T-helper 17 cell (primary cell): ENCODE results near the gene GALNT4. TPM values are rescaled to one million over a fixed set of nuclear protein-coding genes. Genes with fewer than 3 reads are reported as not detected.
A peak's percentile ranks its signal among the peaks of the same experiment; 100 is the strongest.

Experiments used
- ATAC-seq: fragments of 150-1000 bp; cut with Tn5 transposase; 2 replicates; pipeline ENCODE4 v1.10.0; 2021; ENCODE audit warnings: mild to moderate bottlenecking, moderate library complexity
- DNase-seq, 3 donors: peaks; one replicate each; pipeline versions ENCODE4 v3.0.0 to v3.0.0-alpha.2; 2020 to 2021
- H3K9me3 ChIP-seq: one replicate; pipeline ENCODE4 v1.7.0; 2013; ENCODE audit warnings: low read length, mild to moderate bottlenecking; ENCODE audit not compliant: control insufficient read depth, poor library complexity, severe bottlenecking
- H3K27ac Mint-ChIP-seq: one replicate; pipeline ENCODE4 v1.8.0; 2022; ENCODE audit warnings: mild to moderate bottlenecking, moderate library complexity, mixed read lengths
- H3K27me3 Mint-ChIP-seq: one replicate; pipeline ENCODE4 v1.8.0; 2022; ENCODE audit warnings: mixed read lengths
- H3K36me3 Mint-ChIP-seq: one replicate; pipeline ENCODE4 v1.8.0; 2022; ENCODE audit warnings: low read depth, mixed read lengths
- H3K4me1 Mint-ChIP-seq: one replicate; pipeline ENCODE4 v1.8.0; 2022; ENCODE audit warnings: mild to moderate bottlenecking, mixed read lengths
- H3K4me3 Mint-ChIP-seq: one replicate; pipeline ENCODE4 v1.8.0; 2022; ENCODE audit warnings: mild to moderate bottlenecking, moderate library complexity, mixed read lengths
- total RNA-seq, 4 donors: library from RNA in 2 of 4; stranded (reverse) in 2 of 4; gene quantifications; one replicate each; pipeline ENCODE4 v1.2.3 and lab custom pipeline; 2022 to 2026

Gene GALNT4
- total RNA-seq, 2 donors from 2014 or later: 9.0 to 13.2 TPM

DNA sequence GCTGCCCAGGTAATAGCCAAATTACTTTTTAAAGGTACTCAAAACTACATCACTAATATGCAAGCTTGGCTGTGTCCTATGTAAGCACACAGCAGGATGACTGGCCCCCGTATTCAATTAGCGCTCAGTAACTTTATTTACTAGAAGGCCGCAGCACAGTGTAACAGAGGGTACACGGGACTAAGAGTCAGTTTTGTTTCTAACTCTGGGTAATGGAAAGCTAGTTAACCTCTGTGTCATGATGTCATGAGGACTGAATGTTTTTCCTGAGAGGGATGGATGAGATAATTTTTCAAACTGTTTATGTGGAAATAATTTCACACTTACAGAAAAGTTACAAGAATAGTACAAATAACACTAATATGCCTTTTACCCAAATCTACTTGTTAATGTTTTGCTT lies 27.1 kb downstream of the GALNT4 start:
- no peak for DNase-seq

DNA sequence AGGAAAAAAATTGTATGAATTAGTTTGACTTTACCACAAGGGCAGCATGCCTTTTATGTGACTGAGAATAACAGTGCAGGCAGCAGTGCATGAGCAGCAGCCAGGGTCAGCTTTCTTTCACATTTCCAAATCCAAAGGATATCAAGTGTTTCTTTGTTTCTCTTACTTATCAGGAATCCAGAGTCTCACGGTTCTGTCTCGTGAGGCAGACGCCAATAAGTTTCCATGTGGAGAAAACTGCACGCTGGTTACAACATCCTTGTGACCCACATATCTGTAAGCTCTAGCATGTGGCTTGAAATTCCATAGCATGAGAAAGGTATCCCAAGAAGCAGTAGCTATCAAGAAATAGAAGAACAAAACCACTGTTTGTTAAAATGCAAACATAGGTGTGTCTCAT lies 27.6 kb downstream of the GALNT4 start:
- no peaks in the 10 kb centered on the region for H3K27me3 Mint-ChIP-seq
- peaks cover 11% of the 10 kb centered on the region for H3K36me3 Mint-ChIP-seq
- no peak overlapping the region for H3K27ac Mint-ChIP-seq
- no peak for DNase-seq
- ATAC-seq: no peak
- no peak overlapping the region for H3K4me3 Mint-ChIP-seq
- no peaks in the 10 kb centered on the region for H3K9me3 ChIP-seq
- peaks cover 28% of the 10 kb centered on the region for H3K4me1 Mint-ChIP-seq

More for the DNA sequence above, 27.1 kb downstream of the GALNT4 start:
- Mint-ChIP-seq H3K27ac (no peak overlapping the region), H3K36me3 (peaks cover 11% of the 10 kb centered on the region), H3K4me1 (peaks cover 33% of the 10 kb centered on the region), H3K27me3 (no peaks in the 10 kb centered on the region), H3K4me3 (no peak overlapping the region)
- no peaks in the 10 kb centered on the region for H3K9me3 ChIP-seq
- no peak for ATAC-seq

DNA sequence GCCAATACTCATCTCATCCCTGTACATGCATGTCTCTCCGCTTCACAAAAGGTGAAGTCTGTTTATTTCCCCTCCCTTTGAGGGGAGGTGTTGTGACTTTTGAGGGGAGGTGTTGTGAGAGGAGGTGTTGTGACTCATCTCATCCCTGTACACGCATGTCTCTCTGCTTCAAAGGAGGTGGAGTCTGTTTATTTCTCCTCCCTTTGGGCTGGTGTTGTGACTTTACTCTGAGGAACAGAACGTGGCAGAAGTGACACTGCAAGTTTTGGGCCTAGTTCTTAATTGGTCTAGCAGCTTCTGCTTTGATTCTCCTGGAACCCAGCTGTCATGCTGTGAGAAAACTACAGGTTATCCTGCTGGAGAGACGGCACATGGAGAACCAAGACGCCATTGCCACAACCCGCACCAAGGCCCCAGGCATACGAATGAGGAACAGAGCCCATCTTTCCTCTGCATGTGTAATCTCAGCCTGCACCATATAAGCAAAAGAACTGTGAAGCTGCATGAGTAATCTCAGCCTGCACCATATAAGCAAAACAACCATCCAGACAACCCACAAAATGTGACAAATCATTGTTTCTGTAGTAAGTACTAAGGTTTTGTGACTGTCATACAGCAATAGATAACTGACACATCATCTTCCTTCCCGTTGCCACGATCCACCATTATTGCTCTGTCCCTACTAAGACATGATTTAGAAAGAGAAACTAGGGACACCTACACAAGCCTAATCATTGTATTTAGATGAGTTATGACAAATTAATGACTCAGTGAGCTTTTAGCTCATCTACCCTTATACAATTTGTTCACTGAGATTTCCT lies 30.0 kb downstream of the GALNT4 start:
- H3K4me1 Mint-ChIP-seq: peaks cover 24% of the 10 kb centered on the region
- peak overlapping the region; percentile 35 for H3K27ac Mint-ChIP-seq
- no peaks in the 10 kb centered on the region for H3K27me3 Mint-ChIP-seq
- DNase-seq: no peak
- H3K4me3 Mint-ChIP-seq: no peak overlapping the region
- H3K36me3 Mint-ChIP-seq: peaks cover 10% of the 10 kb centered on the region
- no peaks in the 10 kb centered on the region for H3K9me3 ChIP-seq
- peak; percentile 50 for ATAC-seq

DNA sequence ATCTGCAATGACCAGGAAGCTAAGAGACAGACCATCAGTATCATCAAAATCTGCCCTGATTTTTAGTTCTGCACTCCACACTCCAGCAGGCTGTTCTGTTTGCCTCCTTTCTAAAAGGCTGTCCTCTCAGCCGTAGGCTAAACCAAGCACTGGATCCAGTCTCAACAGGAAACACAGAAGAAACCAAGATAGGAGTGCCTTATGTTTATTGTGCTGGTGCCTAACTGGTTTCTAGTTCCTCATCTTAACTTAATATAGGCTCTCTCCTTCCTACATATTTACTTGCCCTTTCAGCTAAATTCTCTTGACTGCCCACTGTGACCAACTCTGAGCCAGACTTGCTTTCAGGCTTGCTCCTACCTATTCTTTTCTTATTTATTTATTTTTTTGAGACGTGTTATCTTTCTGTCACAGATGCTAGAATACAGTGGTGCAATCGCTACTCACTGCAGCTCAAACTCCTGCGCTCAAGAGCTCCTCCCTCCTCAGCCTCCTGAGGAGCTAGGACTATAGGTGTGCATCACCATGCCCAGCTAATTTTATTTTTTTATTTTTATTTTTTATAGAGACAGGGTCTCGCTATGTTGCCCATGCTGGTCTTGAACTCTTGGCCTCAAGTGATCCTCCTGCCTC lies 30.8 kb downstream of the GALNT4 start:
- H3K9me3 ChIP-seq: no peaks in the 10 kb centered on the region
- Mint-ChIP-seq H3K27ac (no peak overlapping the region), H3K4me1 (peaks cover 21% of the 10 kb centered on the region), H3K27me3 (no peaks in the 10 kb centered on the region), H3K36me3 (peaks cover 7% of the 10 kb centered on the region), H3K4me3 (no peak overlapping the region)
- no peak for ATAC-seq
- DNase-seq: no peak

DNA sequence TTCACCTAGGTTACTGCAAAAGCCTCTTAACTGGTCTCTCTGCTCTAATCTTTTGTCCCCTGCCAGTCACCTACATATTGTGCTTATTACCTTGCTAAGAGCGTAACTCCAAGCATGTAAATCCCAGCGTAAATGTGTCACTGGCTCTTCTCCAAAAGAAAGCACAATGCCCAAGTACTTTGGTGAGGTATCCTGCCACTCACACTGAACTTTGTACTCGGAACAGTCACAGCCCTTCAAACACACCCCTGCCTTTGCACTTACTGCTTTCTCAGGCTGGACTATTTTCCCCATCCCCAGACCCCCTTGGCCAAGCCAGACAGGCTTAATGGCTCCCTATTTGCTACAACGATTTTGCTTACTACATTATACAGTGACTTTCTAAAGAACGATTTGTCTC lies 31.7 kb downstream of the GALNT4 start:
- H3K36me3 Mint-ChIP-seq: peaks cover 5% of the 10 kb centered on the region

DNA sequence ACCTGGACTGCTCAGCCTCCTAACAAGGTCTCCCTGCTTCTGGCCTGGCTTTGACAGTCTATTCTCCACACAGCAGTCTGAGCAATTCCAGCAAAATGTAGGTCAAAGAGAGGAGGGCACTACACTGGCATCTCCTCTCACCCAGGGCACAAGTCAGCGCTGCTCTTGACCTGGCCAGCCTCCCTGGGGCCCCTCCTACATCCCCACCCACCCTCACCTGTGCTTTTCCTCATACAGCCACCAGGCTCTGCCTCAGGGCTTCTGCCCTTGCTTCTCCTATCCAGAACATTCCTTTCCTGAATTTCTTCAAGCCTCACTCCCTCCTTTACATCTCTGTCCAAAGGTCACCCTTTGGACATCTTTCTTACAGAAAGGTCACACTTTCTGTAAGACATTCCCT lies 33.7 kb downstream of the GALNT4 start:
- no peak overlapping the region for H3K27ac Mint-ChIP-seq
- H3K4me1 Mint-ChIP-seq: peaks cover 25% of the 10 kb centered on the region

More for the DNA sequence above, 31.7 kb downstream of the GALNT4 start:
- Mint-ChIP-seq H3K4me3 (no peak overlapping the region), H3K4me1 (peaks cover 21% of the 10 kb centered on the region), H3K27me3 (no peaks in the 10 kb centered on the region), H3K27ac (no peak overlapping the region)
- DNase-seq: no peak
- no peaks in the 10 kb centered on the region for H3K9me3 ChIP-seq
- no peak for ATAC-seq

DNA sequence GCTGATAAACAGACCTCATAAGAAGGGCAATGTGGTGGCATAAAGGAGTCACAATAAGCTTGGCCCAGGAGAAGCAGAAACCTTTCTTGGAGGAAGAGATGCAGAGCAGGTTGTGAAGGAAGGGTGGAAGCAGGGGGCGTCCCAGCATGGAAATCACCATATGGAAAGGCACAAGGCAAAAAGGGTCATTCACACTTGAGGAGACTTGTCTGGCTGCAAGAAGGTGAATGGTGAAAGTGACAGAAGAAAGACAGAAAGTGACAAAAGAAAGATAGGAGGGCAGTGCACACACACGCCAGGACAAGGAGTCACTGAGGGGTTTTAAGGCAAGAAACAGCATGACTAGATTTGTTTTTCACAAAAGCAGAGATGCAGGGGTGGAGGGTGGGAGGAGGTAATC lies 38.3 kb downstream of the GALNT4 start:
- H3K27me3 Mint-ChIP-seq: no peaks in the 10 kb centered on the region
- H3K4me1 Mint-ChIP-seq: peaks cover 17% of the 10 kb centered on the region
- ATAC-seq (no peak), DNase-seq (no peak)
- H3K9me3 ChIP-seq: no peaks in the 10 kb centered on the region
- peaks cover 11% of the 10 kb centered on the region for H3K36me3 Mint-ChIP-seq
- no peak overlapping the region for H3K4me3 Mint-ChIP-seq
- H3K27ac Mint-ChIP-seq: peak overlapping the region; percentile 39

More for the DNA sequence above, 33.7 kb downstream of the GALNT4 start:
- H3K9me3 ChIP-seq: no peaks in the 10 kb centered on the region
- peaks cover 9% of the 10 kb centered on the region for H3K36me3 Mint-ChIP-seq
- ATAC-seq: no peak
- no peak for DNase-seq
- no peak overlapping the region for H3K4me3 Mint-ChIP-seq
- H3K27me3 Mint-ChIP-seq: no peaks in the 10 kb centered on the region

DNA sequence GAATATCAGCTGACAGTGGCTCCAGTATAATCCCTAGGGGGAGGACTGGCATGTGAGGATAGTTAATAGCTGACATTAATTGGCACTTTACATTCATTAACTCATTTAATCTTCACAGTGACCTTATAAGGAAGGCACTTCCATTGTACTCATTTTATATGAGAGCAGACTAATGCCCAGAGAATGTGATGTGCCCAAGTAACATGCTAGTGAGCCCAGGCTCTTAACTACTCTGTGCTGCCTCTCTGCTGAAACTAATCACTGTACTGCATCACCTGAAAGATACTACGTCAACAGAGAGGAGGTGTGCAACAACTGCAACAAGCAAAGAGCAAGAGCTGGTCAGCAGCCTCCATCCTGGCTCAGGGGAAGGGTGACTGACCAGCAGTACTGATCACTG lies 40.1 kb downstream of the GALNT4 start:
- Mint-ChIP-seq H3K4me1 (peaks cover 21% of the 10 kb centered on the region), H3K36me3 (peaks cover 11% of the 10 kb centered on the region), H3K27ac (peak overlapping the region; percentile 37), H3K27me3 (no peaks in the 10 kb centered on the region), H3K4me3 (no peak overlapping the region)
- ATAC-seq (no peak), DNase-seq (no peak)
- H3K9me3 ChIP-seq: no peaks in the 10 kb centered on the region

DNA sequence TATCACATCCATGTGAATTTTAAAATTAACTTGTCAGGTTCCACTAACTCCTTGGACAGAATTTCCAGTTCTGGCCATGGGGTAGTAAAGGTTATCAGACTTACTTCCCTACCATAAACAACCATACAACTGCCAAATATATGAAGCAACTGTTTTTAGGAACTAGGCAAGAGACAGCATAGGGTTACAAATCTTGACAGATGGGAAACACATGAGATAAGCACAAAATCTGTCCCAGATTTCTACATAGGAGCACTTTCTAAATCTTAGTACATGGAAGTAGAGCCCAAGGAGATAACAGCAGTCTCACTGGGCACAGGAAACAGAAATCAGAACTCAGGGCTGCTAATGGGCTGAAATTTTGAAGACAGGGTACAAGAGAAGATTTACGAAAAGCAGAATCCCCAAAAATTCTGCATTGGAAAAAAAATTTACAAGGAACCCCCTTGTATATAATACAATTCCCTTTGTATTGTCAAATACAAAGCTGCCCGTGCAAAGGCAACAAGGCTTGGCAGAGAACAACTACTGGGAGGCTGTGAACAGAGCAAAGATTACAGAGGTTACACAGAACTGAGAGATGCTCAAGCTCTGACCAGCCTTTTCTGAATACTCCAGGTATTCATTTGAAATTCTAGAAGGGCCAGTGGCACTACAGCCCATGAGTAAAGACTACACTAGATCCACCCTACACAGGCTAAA lies 43.2 kb downstream of the GALNT4 start:
- H3K9me3 ChIP-seq: no peaks in the 10 kb centered on the region
- H3K4me1 Mint-ChIP-seq: peaks cover 34% of the 10 kb centered on the region
- H3K36me3 Mint-ChIP-seq: peaks cover 11% of the 10 kb centered on the region
- H3K4me3 Mint-ChIP-seq: no peak overlapping the region
- H3K27ac Mint-ChIP-seq: peak overlapping the region; percentile 12
- H3K27me3 Mint-ChIP-seq: no peaks in the 10 kb centered on the region
- ATAC-seq: no peak
- no peak for DNase-seq

DNA sequence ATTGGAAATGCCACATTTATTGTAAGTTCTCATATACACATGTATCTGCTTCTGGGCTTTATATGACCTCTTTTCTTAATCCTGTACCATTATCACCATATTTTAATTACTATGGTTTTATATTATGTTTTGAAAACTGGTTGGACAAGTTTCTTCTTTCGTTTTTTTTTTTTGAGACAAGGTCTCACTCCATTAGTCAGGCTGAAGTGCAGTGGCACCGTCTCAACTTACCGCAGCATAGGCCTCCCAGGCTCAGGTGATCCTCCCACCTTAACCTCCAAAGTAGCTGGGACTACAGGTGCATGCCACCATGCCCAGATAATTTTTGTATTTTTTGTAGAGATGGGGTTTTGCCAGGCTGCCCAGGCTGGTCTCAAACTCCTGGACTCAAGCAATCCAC lies 44.6 kb downstream of the GALNT4 start:
- peaks cover 6% of the 10 kb centered on the region for H3K36me3 Mint-ChIP-seq
- no peaks in the 10 kb centered on the region for H3K9me3 ChIP-seq
- H3K27me3 Mint-ChIP-seq: no peaks in the 10 kb centered on the region
- no peak overlapping the region for H3K27ac Mint-ChIP-seq
- no peak overlapping the region for H3K4me3 Mint-ChIP-seq
- DNase-seq: no peak
- ATAC-seq: no peak
- H3K4me1 Mint-ChIP-seq: peaks cover 31% of the 10 kb centered on the region

DNA sequence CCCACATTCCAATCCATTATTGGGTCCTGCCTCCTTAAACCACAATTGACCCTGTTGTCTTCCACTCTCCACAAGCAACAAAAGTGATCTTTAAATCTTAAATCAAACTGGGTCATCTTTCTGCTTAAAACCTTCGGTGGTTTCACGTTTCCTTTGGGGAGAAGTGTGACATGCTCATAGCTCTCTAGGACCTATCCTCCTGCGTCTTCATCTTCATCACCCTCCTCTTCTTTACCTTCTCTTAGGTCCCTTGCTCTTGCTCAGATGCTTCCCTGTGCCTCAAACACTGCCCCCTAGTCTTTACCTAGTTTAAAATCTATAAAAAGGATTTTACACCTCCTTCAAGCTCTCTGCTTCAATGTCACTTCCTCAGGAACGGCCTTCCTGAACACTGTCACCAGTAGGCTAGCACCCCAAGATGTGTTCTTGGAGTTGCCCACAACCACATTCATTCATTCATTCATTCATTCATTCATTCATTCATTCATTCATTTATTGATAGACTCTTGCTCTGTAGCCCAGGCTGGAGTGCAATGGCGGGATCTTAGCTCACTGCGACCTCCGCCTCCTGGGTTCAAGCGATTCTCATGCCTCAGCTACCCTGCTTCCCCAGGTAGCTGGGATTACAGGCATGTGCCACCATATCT lies 46.8 kb downstream of the GALNT4 start:
- Mint-ChIP-seq H3K27ac (peak overlapping the region; percentile 92), H3K27me3 (no peaks in the 10 kb centered on the region), H3K4me3 (peak overlapping the region; percentile 58), H3K4me1 (peaks cover 34% of the 10 kb centered on the region), H3K36me3 (peaks cover 3% of the 10 kb centered on the region)
- peak; percentile 75 for ATAC-seq
- DNase-seq: no peak
- no peaks in the 10 kb centered on the region for H3K9me3 ChIP-seq

DNA sequence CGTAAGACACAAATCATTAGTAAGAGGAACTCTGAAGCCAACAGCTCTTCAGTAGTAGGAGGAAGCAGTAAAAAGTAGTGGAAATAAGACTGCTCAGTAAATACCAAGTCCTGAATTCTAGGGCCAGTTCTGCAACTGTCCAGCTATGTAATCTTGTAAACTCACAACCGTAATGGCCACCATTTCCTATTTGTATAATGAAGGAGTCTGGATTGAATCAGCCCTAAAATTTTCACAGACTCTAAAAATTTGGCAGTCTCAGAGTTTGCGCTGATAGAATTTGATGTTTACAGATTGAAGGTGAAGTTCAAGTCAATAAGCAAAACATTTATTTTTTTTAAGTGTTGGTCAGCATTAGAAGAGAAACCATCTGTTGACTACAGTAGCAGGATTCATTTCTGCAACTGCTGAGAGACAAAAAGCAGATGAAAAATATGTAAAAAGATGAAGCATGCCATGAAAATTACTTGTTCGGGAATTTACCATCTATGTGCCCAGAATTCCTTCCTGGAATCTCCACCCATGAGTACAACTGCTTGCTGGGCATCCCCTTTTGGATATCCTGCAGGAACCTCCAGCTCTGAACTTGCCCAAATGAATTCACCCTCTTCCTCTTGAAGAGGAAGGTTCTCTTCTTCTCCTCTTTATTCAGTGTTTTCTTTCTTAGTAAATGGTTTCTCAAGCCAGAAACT lies 47.5 kb downstream of the GALNT4 start:
- Mint-ChIP-seq H3K4me3 (peak overlapping the region; percentile 58), H3K4me1 (peaks cover 34% of the 10 kb centered on the region), H3K27ac (peak overlapping the region; percentile 92), H3K27me3 (no peaks in the 10 kb centered on the region), H3K36me3 (peaks cover 1% of the 10 kb centered on the region)
- ATAC-seq: no peak
- DNase-seq: no peak
- H3K9me3 ChIP-seq: no peaks in the 10 kb centered on the region
